SH-SY5Y (cell line): Measurements from ENCODE around the gene PTPRM.

ENCODE experiments used
- GATA2 ChIP-seq: IDR thresholded peaks from 2 replicates; pipeline ENCODE4 v1.6.1; 2011; ENCODE audit warnings: mild to moderate bottlenecking, low read depth, low read length
- GATA3 ChIP-seq: IDR thresholded peaks from 2 replicates; pipeline ENCODE4 v1.6.1; 2011; ENCODE audit warnings: low read depth, mild to moderate bottlenecking, low read length, moderate library complexity

The PTPRM gene

GRCh38 chr18:7766817-7767216 lies 199.7 kb downstream of the PTPRM start:
- TF ChIP-seq GATA2 (peak; percentile 11; the same call in 1 of the 2 replicates), GATA3 (peak; percentile 55; the same call in 1 of the 2 replicates)

DNA sequence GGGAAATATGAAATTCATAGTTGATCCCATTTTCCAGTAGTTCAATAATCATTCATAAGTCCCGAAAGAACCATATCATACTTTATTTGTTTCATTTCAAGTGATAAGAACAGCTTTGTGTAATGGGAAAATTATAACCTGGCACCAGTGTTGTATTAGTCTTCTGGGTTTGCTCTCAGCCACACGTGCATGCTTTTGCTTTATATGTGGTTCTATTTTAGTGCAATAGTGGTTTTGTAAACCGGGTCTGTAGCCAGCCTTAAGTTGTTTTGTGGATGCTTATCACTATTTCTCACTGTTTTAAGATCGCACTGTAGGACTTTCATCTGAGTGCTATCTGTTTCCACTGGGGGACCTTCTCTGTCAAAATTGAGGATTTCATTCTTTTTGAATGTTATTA lies 203.8 kb downstream of the PTPRM start:
- no peak for TF ChIP-seq GATA3
- TF ChIP-seq GATA2 = no peak

GRCh38 chr18:7772510-7772888 lies 205.4 kb downstream of the PTPRM start:
- TF ChIP-seq GATA3 (no peak), GATA2 (no peak)

GRCh38 chr18:7772951-7773350 lies 205.8 kb downstream of the PTPRM start:
- no peak for TF ChIP-seq GATA2
- no peak for TF ChIP-seq GATA3

GRCh38 chr18:7775128-7775527 lies 208.0 kb downstream of the PTPRM start:
- TF ChIP-seq GATA3 = no peak
- no peak for TF ChIP-seq GATA2

DNA sequence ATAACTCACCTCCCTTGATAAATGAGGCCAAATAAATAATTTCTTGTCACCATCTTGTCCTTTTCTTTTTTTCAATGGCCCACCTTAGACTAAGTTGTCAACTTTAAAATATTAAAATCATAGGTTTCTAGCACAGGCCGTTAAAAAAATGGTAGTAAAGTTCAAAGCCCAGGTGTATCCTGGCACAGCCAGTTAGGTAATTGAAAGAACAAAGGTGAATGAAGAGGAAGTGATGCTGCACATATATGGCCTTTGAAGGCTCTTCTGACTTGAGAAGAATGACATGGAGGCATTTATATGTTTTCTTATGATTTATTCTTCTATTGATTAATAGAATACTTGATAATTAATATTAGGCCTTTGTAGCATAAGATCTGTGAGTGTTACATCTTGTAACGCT lies 208.7 kb downstream of the PTPRM start:
- TF ChIP-seq GATA3 (no peak), GATA2 (no peak)

DNA sequence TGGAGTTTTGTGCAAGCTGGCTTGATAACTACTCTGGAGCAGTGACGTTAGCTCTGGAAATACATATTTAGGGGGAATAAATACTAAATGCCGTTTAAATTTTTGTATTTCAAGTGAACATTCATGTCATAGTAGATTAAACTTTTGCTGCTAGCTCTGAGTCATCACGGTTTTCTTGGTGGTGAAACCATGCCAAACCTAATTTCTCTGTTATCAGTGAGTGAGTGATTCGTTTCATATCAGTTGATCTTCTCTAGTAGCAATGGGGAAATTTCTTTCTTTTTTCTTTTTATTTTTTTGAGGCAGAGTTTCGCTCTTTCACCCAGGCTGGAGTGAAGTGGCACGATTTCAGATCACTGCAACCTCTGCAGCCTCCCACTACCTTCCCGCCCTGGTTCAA lies 211.1 kb downstream of the PTPRM start:
- TF ChIP-seq GATA3 = no peak
- TF ChIP-seq GATA2 = peak; percentile 24; the same call in 1 of the 2 replicates

DNA sequence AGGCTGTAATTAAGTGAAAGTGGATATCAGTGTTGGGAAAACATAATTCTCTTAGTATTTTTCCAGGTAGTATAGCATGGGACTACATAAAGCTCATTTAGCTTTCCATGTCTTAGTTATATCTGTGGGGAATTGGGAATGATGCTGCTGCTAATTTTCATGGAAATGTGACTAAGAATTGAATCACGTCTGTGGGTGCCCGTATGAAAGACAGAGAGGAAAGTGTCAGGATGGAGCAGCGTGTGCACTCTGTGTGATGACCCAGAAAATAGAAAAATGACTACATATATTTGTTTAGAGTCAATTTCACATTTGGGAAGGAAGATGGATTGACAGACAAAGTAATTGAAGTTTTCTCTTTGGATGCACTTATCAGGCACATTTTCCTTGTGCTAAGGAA lies 212.1 kb downstream of the PTPRM start:
- no peak for TF ChIP-seq GATA2
- no peak for TF ChIP-seq GATA3

DNA sequence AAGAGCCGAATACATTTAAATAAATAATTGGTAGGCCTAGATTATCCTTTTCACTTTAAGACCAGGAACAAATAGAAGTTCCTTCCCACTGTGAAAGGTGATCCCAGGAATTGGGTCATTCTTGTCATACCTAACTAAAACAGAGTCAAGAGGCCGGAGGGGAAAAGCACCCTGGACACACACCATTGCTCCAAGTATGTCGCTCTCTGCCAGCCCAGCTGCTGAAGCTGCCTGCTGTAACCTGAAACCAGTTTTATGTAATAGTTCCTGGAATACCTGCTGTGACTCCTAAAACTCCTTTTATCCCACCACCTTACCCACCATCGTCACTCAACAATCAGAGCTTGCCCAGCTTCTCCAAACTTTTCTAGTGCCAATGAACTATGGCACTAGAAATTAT lies 217.1 kb downstream of the PTPRM start:
- TF ChIP-seq GATA2 = no peak
- TF ChIP-seq GATA3 = no peak

DNA sequence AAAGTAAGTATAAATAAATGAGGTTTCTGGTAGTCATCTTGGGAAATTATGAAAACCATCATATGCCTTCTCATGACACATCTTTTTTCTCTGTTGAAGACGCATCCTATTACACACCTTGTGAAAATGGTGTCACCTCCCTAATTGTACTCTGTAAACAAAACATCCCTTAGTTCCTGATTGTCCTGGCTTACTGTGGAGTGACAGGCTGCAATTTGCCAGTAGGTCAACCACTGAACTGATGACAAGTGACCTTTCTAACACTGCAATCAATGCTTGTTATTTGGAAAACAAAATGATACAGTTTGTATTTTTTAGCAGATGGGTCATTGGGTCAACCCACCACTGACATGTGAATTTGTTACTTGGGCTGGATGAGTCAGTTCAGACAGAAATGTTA lies 219.5 kb downstream of the PTPRM start:
- no peak for TF ChIP-seq GATA3
- TF ChIP-seq GATA2 = no peak

DNA sequence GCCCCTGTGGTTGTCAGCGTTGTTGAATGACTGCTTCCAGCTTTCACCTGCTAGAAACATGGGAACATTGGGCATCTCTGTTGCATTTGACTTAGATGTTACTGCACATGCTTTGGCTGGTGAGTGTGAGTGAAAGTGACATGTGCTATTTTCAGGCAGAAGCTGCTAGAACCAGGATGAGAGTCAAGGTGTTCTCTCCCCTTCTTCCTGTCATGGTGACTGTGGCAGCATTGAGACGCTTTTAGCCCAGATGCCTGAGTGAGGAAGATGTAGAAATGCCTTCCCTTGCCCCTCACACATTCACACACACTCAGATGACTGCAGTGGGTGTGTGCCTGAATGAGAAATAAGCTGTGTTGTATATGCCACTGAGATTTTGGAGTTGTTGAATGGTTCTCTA lies 220.2 kb downstream of the PTPRM start:
- TF ChIP-seq GATA3 = no peak

DNA sequence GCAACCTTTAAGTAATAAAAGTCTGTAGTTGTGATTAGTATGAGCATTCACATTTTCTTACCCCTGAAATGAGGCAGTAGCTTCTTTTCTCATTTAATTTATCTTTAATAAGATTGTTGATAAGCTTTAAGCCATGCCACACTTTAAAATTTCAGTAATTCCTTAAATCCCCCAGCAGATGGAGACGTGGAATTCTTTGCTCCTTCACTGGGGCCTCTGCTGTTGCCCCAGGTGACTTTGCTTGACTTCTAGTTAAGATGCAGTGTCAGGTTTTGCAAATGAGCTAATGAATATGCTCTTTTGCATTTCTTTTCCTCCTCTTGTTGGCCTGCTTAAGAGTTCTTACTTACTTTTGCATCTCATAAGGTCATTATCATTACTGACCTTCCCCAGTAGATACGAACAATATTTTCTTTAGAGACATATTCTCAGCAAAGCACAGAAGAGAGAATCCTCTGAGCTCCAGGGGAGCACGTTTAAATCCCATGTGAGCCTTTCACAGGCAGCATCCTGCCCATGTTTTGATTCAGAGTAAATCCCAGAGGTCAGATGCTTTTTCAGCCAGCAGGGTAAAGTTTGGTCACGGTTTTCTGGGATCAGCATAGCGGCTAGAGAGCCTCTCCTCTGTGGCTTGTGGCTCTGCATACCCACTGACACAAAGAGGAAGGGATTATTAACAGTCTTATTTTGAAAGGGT lies 222.9 kb downstream of the PTPRM start:
- no peak for TF ChIP-seq GATA3
- no peak for TF ChIP-seq GATA2

- TF ChIP-seq GATA3 (no peak), GATA2 (no peak)
These were observed 226.0 kb downstream of the PTPRM start for GRCh38 chr18:7793100-7793499.

DNA sequence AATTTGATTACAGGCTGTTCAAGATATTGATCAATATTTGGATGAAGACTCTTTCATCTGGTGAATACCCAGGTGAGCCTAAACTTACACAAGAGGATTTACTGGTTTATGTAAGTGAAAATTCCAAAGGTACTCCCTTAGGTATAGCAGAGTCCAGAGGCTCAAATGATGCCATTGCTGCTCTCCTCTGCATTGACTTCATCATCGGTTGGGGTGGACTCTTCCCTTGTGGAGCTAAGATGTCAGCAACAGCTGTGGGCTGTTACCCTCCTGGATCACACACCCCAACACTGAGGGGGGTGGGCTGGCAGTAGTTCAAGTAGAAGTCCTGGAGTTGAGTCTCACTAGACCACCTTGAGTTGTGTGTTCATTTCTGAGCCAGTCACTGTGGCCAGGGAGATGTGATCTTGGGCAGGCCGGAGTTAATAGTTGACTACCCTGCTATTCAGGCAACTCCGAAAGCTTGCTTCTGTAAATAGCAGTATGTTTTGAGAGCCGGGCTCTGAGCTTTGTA lies 236.9 kb downstream of the PTPRM start:
- TF ChIP-seq GATA2 (no peak), GATA3 (no peak)

DNA sequence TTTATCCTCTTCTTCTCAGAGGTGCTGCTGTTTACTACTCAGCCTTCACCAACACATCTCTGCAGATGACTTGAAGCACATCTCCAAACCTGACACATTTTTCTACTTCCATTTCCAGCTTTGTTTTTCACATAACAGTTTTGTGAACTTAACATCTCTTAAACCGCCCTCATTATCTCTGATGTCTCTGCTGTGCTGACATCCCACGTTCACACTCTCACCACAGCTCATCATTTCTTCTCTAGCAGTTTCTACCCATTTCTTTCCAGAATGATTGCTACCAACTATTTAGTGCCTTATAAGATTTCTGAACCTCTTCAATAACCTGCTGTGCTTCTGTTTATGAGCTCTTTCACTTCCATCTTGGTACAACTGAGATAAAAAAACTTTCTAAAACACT lies 238.0 kb downstream of the PTPRM start:
- TF ChIP-seq GATA2 (no peak), GATA3 (no peak)

GRCh38 chr18:7805880-7806279 lies 238.8 kb downstream of the PTPRM start:
- TF ChIP-seq GATA2 = no peak
- TF ChIP-seq GATA3 = no peak
